Measurements from ENCODE around the gene MYB. TPM values are rescaled to one million over a fixed set of nuclear protein-coding genes. Genes with fewer than 3 reads are reported as not detected.

MYB gene
- total and polyA plus RNA-seq, 2 of the 13 experiments (the other 11 are each of a cell fraction or from before 2014, with no cell fraction given): 0.04 to 0.20 TPM

GRCh38 chr6:135181333-135182070, 394 bp downstream of the MYB start:
- POLR2A ChIA-PET: no interaction called here
- Histone ChIP-seq H3K79me2 (ENCODE audit: insufficient read depth, low read length) (no peaks in the 10 kb centered on the region), H3K4me1 (ENCODE audit: insufficient read depth, low read length) (peaks cover 28% of the 10 kb centered on the region), H3K36me3 (replicated peaks in 1 of 2; ENCODE audit: control insufficient read depth in 1 of 2, insufficient read depth in 2 of 2, low read length in 2 of 2) (no peaks in the 10 kb centered on the region), H3K27me3 (ENCODE audit: control insufficient read depth in 1 of 2, insufficient read depth in 2 of 2, low read length in 2 of 2) (peaks cover 7 to 58% of the 10 kb centered on the region in 2 experiments), H2AFZ (ENCODE audit: low read length) (peak overlapping the region; percentile 52), H4K20me1 (ENCODE audit: insufficient read depth, low read length) (no peaks in the 10 kb centered on the region), H3K27ac (ENCODE audit: extremely low read length, insufficient read depth, low read length) (no peak overlapping the region), H3K9ac (ENCODE audit: insufficient read depth, low read depth, low read length) (no peak overlapping the region), H3K9me3 (ENCODE audit: low read length) (no peaks in the 10 kb centered on the region), H3K4me3 (replicated peaks in 1 of 3; ENCODE audit: insufficient read depth in 1 of 3, low read depth in 2 of 3, low read length in 3 of 3) (peak overlapping the region; percentile 38 to 76 (median 56)), H3K4me2 (ENCODE audit: low read depth, low read length) (peak overlapping the region; percentile 87)
- FAIRE-seq (no peak), ATAC-seq (peak; percentile 32), DNase-seq (ENCODE audit: low spot score) (no peak)
- 5% methylated on average over 45 of the region's 62 CpGs for WGBS (ENCODE audit: low lambda C conversion rate)
- no TSS peak for BruUV-seq (replicated peaks)
- in situ Hi-C loops (cut with HindIII; ENCODE audit: extremely low pct_ligation_motif_present, low pct_unique_long_range_greater_than_20kb): no loop called here
- CTCF ChIA-PET (ENCODE audit: low intra/inter-chr PET ratio, low total read pairs): no interaction called here
- intact Hi-C loops (cut with micrococcal nuclease; ENCODE audit: unreplicated experiment): loop anchor here (5.0 kb wide), 1 partner anchor 34 kb away; no protein-coding TSS in a partner anchor
- TF ChIP-seq ZBTB14 (CRISPR knock-in tag; IDR thresholded peaks at IDR 0.05) (0 out of 2 replicates have a peak, but pooled peaks have one; percentile 18), SP2 (CRISPR knock-in tag; IDR thresholded peaks at IDR 0.05) (no peak), STAT6 (CRISPR knock-in tag; IDR thresholded peaks at IDR 0.05; ENCODE audit: borderline replicate concordance) (no peak), SPEN (CRISPR knock-in tag; IDR thresholded peaks at IDR 0.05; ENCODE audit: low read depth) (no peak), SAFB2 (CRISPR knock-in tag; IDR thresholded peaks at IDR 0.05; ENCODE audit: borderline replicate concordance, low read depth) (no peak), ARID4A (CRISPR knock-in tag; IDR thresholded peaks at IDR 0.05; ENCODE audit: borderline replicate concordance) (no peak), SNAPC4 (CRISPR knock-in tag; IDR thresholded peaks at IDR 0.05) (no peak), KDM2A (CRISPR knock-in tag; IDR thresholded peaks at IDR 0.05; ENCODE audit: borderline replicate concordance, low read depth) (no peak), ZNF562 (CRISPR knock-in tag; IDR thresholded peaks at IDR 0.05; ENCODE audit: borderline replicate concordance) (0 out of 2 replicates have a peak, but pooled peaks have one; percentile 7)
